ENCODE results near the gene THOC6. TPM values are rescaled to one million over a fixed set of nuclear protein-coding genes. Genes with fewer than 3 reads are reported as not detected.
"Not testable (repeated sequence)": the region's sequence is repeated elsewhere in the genome, so short reads cannot be mapped to it uniquely, and the experiment has no call there.

The THOC6 gene
- total RNA-seq, 1 donor from 2014 or later, result 62.4 TPM

DNA sequence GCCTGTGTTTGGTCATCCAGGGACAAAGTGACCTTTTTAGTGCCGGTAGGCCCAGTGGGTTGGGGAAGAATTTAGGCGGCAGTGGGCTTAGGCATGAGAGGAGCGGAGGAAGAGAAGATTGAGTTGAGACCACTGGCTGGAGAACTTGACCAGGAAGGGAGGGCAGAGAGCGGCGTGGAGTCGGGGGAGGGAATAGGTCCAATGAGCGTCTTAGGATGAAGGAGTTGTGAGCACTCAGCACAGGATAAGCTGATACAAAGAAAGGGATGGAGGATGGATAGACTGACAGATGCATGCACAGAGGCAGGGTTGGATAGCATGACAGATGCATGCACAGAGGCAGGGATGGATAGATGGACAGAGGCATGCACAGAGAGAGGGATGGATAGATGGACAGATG lies 49.6 kb downstream of the THOC6 start:
- Mint-ChIP-seq H3K27me3 (ENCODE audit: low read depth) (peaks cover 27% of the 10 kb centered on the region), H3K27ac (no peak overlapping the region), H3K36me3 (no peaks in the 10 kb centered on the region), H3K9me3 (no peaks in the 10 kb centered on the region), H3K4me1 (peaks cover 3% of the 10 kb centered on the region), H3K4me3 (no peak overlapping the region)
- TF ChIP-seq, protein P1, sequence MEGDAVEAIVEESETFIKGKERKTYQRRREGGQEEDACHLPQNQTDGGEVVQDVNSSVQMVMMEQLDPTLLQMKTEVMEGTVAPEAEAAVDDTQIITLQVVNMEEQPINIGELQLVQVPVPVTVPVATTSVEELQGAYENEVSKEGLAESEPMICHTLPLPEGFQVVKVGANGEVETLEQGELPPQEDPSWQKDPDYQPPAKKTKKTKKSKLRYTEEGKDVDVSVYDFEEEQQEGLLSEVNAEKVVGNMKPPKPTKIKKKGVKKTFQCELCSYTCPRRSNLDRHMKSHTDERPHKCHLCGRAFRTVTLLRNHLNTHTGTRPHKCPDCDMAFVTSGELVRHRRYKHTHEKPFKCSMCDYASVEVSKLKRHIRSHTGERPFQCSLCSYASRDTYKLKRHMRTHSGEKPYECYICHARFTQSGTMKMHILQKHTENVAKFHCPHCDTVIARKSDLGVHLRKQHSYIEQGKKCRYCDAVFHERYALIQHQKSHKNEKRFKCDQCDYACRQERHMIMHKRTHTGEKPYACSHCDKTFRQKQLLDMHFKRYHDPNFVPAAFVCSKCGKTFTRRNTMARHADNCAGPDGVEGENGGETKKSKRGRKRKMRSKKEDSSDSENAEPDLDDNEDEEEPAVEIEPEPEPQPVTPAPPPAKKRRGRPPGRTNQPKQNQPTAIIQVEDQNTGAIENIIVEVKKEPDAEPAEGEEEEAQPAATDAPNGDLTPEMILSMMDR (IDR thresholded peaks at IDR 0.05; ENCODE audit: unreplicated experiment), result no peak
- no peak for DNase-seq (ENCODE audit: low spot score in 2 of 2, unreplicated experiment in 2 of 2)

DNA sequence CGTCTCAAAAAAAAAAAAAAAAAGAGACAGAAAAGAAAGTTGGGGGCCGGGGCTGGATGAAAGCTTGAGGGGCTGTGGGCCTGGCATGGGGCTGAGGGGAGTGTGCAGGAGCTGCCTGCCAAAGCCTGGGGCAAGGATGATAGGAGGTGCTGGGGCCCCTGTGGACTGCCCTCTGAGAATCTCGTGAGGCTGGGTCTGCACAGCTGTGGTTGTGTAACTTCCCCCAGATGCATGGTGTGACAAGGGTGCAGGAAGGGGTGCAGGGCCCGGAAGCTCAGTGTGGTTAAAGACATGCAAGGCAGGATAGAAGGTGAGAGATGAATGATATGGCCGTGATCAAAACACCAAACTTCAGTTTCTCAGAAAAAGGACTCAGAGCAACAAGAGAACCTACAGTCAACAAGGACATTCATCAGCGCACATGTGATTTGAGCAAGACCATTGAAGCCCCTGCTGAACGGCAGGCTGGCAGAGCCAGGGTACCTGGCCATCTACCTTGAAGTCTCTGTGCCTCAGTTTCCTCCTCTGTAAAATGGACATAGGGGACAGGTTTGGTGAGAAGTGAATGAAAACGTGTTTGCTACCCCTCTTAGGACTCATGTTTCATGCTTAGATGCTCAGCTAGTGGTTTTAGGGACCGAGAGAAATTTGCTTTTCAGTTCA lies 51.2 kb downstream of the THOC6 start:
- peaks cover 30% of the 10 kb centered on the region for H3K27me3 Mint-ChIP-seq (ENCODE audit: low read depth)
- no peak for DNase-seq (ENCODE audit: low spot score in 2 of 2, unreplicated experiment in 2 of 2)
- no peak overlapping the region for H3K4me3 Mint-ChIP-seq
- H3K36me3 Mint-ChIP-seq, result no peaks in the 10 kb centered on the region
- H3K9me3 Mint-ChIP-seq, result no peaks in the 10 kb centered on the region
- H3K27ac Mint-ChIP-seq, result no peak overlapping the region
- TF ChIP-seq, protein P1 (IDR thresholded peaks at IDR 0.05; ENCODE audit: unreplicated experiment), result no peak
- peaks cover 4% of the 10 kb centered on the region for H3K4me1 Mint-ChIP-seq

DNA sequence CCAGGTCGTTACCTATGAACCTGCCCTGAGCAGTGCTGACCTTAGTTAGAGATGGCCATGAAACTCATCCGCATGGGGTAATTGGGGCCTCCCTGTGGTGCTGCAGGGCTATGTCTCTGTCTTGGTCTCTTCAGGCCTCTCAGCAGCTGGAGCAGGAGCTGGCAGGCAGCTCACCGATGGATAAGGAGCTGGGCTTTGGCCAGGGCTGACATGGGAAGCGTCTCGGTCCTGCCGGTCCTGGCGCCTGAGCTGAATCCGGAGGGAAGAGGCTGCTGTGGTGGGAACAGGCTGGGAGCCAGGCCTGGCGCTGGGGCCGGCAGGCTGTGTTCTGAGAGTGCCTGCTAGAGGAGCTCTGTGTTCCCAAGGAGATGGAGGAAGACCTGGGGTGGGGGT lies 51.7 kb downstream of the THOC6 start:
- no peaks in the 10 kb centered on the region for H3K9me3 Mint-ChIP-seq
- no peak overlapping the region for H3K4me3 Mint-ChIP-seq
- DNase-seq (ENCODE audit: low spot score in 2 of 2, unreplicated experiment in 2 of 2), result no peak
- peaks cover 33% of the 10 kb centered on the region for H3K27me3 Mint-ChIP-seq (ENCODE audit: low read depth)
- TF ChIP-seq, protein P1 (IDR thresholded peaks at IDR 0.05; ENCODE audit: unreplicated experiment), result no peak
- H3K27ac Mint-ChIP-seq, result no peak overlapping the region
- peaks cover 4% of the 10 kb centered on the region for H3K4me1 Mint-ChIP-seq
- no peaks in the 10 kb centered on the region for H3K36me3 Mint-ChIP-seq

DNA sequence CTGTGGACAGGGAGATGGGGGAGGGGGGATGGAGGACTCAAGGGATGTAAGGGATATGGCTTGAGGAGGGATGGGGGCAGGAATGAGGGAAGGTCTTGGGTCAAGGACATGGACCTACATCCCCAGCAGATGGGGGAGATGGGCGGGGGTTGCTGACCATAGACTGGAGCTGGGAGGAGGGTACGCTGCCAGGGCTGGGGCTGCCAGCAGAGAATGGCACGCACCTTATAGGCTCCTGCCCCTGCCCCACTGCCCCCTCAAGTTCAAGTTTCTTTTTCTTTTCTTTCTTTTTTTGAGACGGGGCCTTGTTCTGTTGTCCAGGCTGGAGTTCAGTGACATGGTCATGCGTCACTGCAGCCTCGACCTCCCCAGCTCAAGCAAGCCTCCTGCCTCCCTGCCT lies 52.1 kb downstream of the THOC6 start:
- H3K4me1 Mint-ChIP-seq; H3K4me3 Mint-ChIP-seq; H3K9me3 Mint-ChIP-seq; H3K36me3 Mint-ChIP-seq; H3K27ac Mint-ChIP-seq; DNase-seq (ENCODE audit: low spot score in 2 of 2, unreplicated experiment in 2 of 2): not testable (repeated sequence)
- H3K27me3 Mint-ChIP-seq (ENCODE audit: low read depth), result peaks cover 36% of the 10 kb centered on the region

DNA sequence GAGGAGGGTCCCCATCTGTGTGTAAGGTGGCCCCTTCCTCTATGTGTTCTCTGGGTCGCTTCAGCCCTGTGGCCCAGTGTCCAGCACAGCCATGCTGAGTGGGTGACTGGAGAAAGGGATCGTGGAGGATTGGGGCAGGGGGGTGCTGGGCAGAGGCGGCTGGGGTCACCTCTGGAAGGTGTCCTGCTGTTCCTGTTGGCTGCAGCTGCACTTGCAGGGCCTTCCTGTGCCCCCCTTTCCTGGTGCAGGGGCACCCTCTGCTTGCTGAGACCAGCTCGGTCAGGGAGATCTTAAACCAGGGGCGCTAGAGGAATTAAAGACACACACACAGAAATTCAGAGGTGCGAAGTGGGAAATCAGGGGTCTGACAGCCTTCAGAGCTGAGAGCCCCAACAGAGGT lies 52.7 kb downstream of the THOC6 start:
- TF ChIP-seq, protein P1 (IDR thresholded peaks at IDR 0.05; ENCODE audit: unreplicated experiment), result no peak
- H3K27me3 Mint-ChIP-seq (ENCODE audit: low read depth), result peaks cover 40% of the 10 kb centered on the region
- H3K36me3 Mint-ChIP-seq, result no peaks in the 10 kb centered on the region
- DNase-seq (ENCODE audit: low spot score in 2 of 2, unreplicated experiment in 2 of 2), result no peak
- peaks cover 4% of the 10 kb centered on the region for H3K4me1 Mint-ChIP-seq
- no peaks in the 10 kb centered on the region for H3K9me3 Mint-ChIP-seq
- H3K4me3 Mint-ChIP-seq, result no peak overlapping the region
- H3K27ac Mint-ChIP-seq, result no peak overlapping the region

Other genes with a start within 250 kb of the THOC6 start
- gene ELOB, start 246.8 kb upstream of the THOC6 start, total RNA-seq, result 192 to 200 TPM (median 195 TPM) in 3 replicates
- not detected in 3 replicates for gene PRSS33, start 236.5 kb upstream of the THOC6 start, total RNA-seq
- not detected in 3 replicates for gene PRSS41, start 225.6 kb upstream of the THOC6 start, total RNA-seq
- not detected in 3 replicates for gene PRSS21, start 206.8 kb upstream of the THOC6 start, total RNA-seq
- gene ZG16B, start 193.7 kb upstream of the THOC6 start, total RNA-seq, result 0.51 to 1.5 TPM (median 0.70 TPM) in 3 replicates
- gene PRSS22, start 165.9 kb upstream of the THOC6 start, total RNA-seq, result 22.8 to 25.1 TPM (median 24.9 TPM) in 3 replicates
- 26.3 to 28.6 TPM (median 28.3 TPM) in 3 replicates for gene FLYWCH2, start 140.8 kb upstream of the THOC6 start, total RNA-seq
- gene FLYWCH1, start 112.1 kb upstream of the THOC6 start, total RNA-seq, result 25.9 to 29.4 TPM (median 29.0 TPM) in 3 replicates
- gene KREMEN2, start 59.8 kb upstream of the THOC6 start, total RNA-seq, result 27.3 to 30.5 TPM (median 29.1 TPM) in 3 replicates
- gene PAQR4, start 54.7 kb upstream of the THOC6 start, total RNA-seq, result 8.1 to 10.1 TPM (median 8.9 TPM) in 3 replicates
- 21.1 to 22.0 TPM (median 21.8 TPM) in 3 replicates for gene PKMYT1, start 43.6 kb upstream of the THOC6 start, total RNA-seq
- 5.4 to 5.7 TPM (median 5.4 TPM) in 3 replicates for gene CLDN9, start 11.1 kb upstream of the THOC6 start, total RNA-seq
- 257 to 267 TPM (median 260 TPM) in 3 replicates for gene CLDN6, start 5.9 kb upstream of the THOC6 start, total RNA-seq
- 44.6 to 45.5 TPM (median 45.1 TPM) in 3 replicates for gene TNFRSF12A, start 3.7 kb upstream of the THOC6 start, total RNA-seq
- 64.0 to 68.5 TPM (median 65.7 TPM) in 3 replicates for gene HCFC1R1, start 93 bp upstream of the THOC6 start, total RNA-seq
- 4.5 to 5.8 TPM (median 5.1 TPM) in 3 replicates for gene BICDL2, start 12.9 kb downstream of the THOC6 start, total RNA-seq
- gene MMP25, start 22.5 kb downstream of the THOC6 start, total RNA-seq, result 0.09 to 0.16 TPM (median 0.11 TPM) in 3 replicates
- 4.9 to 6.0 TPM (median 5.5 TPM) in 3 replicates for gene IL32, start 41.6 kb downstream of the THOC6 start, total RNA-seq
- 0.09 to 0.42 TPM in 2 of 3 replicates, not detected in the other for gene ZSCAN10, start 75.3 kb downstream of the THOC6 start, total RNA-seq
- gene ZNF205, start 88.6 kb downstream of the THOC6 start, total RNA-seq, result 15.4 to 16.7 TPM (median 16.0 TPM) in 3 replicates
- gene ZNF213, start 111.0 kb downstream of the THOC6 start, total RNA-seq, result 12.2 to 13.4 TPM (median 12.7 TPM) in 3 replicates
- gene OR1F1, start 164.2 kb downstream of the THOC6 start, total RNA-seq, result not detected in 3 replicates
- 8.0 to 8.6 TPM (median 8.3 TPM) in 3 replicates for gene ZNF200, start 211.1 kb downstream of the THOC6 start, total RNA-seq
- 0.20 TPM in 1 of 3 replicates, not detected in the others for gene MEFV, start 232.6 kb downstream of the THOC6 start, total RNA-seq

Data from mesothelial cell of epicardium (in vitro differentiated cells).